GM21576 (cell line): ENCODE measurements around the gene CXCL8.
"Not testable (repeated sequence)": the region's sequence is repeated elsewhere in the genome, so short reads cannot be mapped to it uniquely, and the experiment has no call there.

ENCODE experiments used
- ATAC-seq: cut with Tn5 transposase; IDR thresholded peaks from one replicate; pipeline ENCODE4 v1.9.1; 2021; ENCODE audit warnings: mild to moderate bottlenecking, moderate library complexity; ENCODE audit not compliant: unreplicated experiment

Gene CXCL8

GRCh38 chr4:73742490-73743160 is 2.3 kb downstream of the CXCL8 start:
- no peak for ATAC-seq

- ATAC-seq = no peak
Measured at GRCh38 chr4:73743281-73743680, 2.9 kb downstream of the CXCL8 start.

GRCh38 chr4:73743795-73744194 is 3.4 kb downstream of the CXCL8 start:
- ATAC-seq = no peak

- ATAC-seq = no peak
Measured at GRCh38 chr4:73744203-73744602, 3.8 kb downstream of the CXCL8 start.

GRCh38 chr4:73750730-73751129 is 10.4 kb downstream of the CXCL8 start:
- no peak for ATAC-seq

- peak; percentile 75 for ATAC-seq
Measured at GRCh38 chr4:73751166-73751565, 10.8 kb downstream of the CXCL8 start.

GRCh38 chr4:73751830-73752229 is 11.5 kb downstream of the CXCL8 start:
- ATAC-seq = no peak

GRCh38 chr4:73752424-73752823 is 12.1 kb downstream of the CXCL8 start:
- no peak for ATAC-seq

- ATAC-seq = no peak
Measured at GRCh38 chr4:73753215-73753614, 12.8 kb downstream of the CXCL8 start.

- no peak for ATAC-seq
Measured at GRCh38 chr4:73754934-73755333, 14.6 kb downstream of the CXCL8 start.

- no peak for ATAC-seq
Measured at GRCh38 chr4:73759357-73759756, 19.0 kb downstream of the CXCL8 start.

GRCh38 chr4:73761856-73762255 is 21.5 kb downstream of the CXCL8 start:
- ATAC-seq = no peak

- peak; percentile 50 for ATAC-seq
Measured at GRCh38 chr4:73762409-73762808, 22.0 kb downstream of the CXCL8 start.

GRCh38 chr4:73763877-73764276 is 23.5 kb downstream of the CXCL8 start:
- ATAC-seq = no peak

- ATAC-seq = no peak
Measured at GRCh38 chr4:73764513-73764912, 24.1 kb downstream of the CXCL8 start.

- no peak for ATAC-seq
Measured at GRCh38 chr4:73765296-73765695, 24.9 kb downstream of the CXCL8 start.

GRCh38 chr4:73770917-73771316 is 30.5 kb downstream of the CXCL8 start:
- ATAC-seq = no peak

- no peak for ATAC-seq
Measured at GRCh38 chr4:73772363-73772762, 32.0 kb downstream of the CXCL8 start.

GRCh38 chr4:73774406-73774805 is 34.0 kb downstream of the CXCL8 start:
- ATAC-seq = not testable (repeated sequence)

GRCh38 chr4:73776321-73776729 is 36.0 kb downstream of the CXCL8 start:
- no peak for ATAC-seq

- no peak for ATAC-seq
Measured at GRCh38 chr4:73777612-73778011, 37.2 kb downstream of the CXCL8 start.

GRCh38 chr4:73780243-73780642 is 39.9 kb downstream of the CXCL8 start:
- ATAC-seq = no peak

GRCh38 chr4:73780834-73781233 is 40.5 kb downstream of the CXCL8 start:
- no peak for ATAC-seq
